Stomach smooth muscle (tissue), 2 donors: ENCODE measurements around the gene SLC9C2.
"Not testable (repeated sequence)": the region's sequence is repeated elsewhere in the genome, so short reads cannot be mapped to it uniquely, and the experiment has no call there.

Experiments used
- H3K27ac ChIP-seq: one replicate; pipeline ENCODE4 v1.7.0; 2013; ENCODE audit warnings: mild to moderate bottlenecking, low read length, inconsistent platforms
- H3K27me3 ChIP-seq, 2 donors: one replicate each; pipeline ENCODE4 v1.7.0; 2013; ENCODE audit warnings: low read length in 2 of 2; ENCODE audit not compliant: insufficient read depth in 2 of 2, control insufficient read depth in 1 of 2
- H3K36me3 ChIP-seq, 2 donors: one replicate each; pipeline ENCODE4 v1.7.0; 2013; ENCODE audit warnings: low read length in 2 of 2; ENCODE audit not compliant: control insufficient read depth in 2 of 2, insufficient read depth in 2 of 2
- H3K4me1 ChIP-seq: one replicate; pipeline ENCODE4 v1.7.0; 2013; ENCODE audit warnings: low read length; ENCODE audit not compliant: control insufficient read depth, insufficient read depth
- H3K4me3 ChIP-seq, 2 donors: one replicate each; pipeline ENCODE4 v1.7.0; 2013; ENCODE audit warnings: low read length in 2 of 2
- H3K9ac ChIP-seq, 2 donors: one replicate each; pipeline ENCODE4 v1.7.0; 2013; ENCODE audit warnings: low read length in 2 of 2, mild to moderate bottlenecking in 1 of 2
- H3K9me3 ChIP-seq, 2 donors: one replicate each; pipeline ENCODE4 v1.7.0; 2013; ENCODE audit warnings: low read length in 2 of 2; ENCODE audit not compliant: control insufficient read depth in 2 of 2
- donor health status: healthy.
- donor health status: Pancreatic carcinoma.

Gene SLC9C2

GRCh38 chr1:173482683-173483082, 120.2 kb downstream of the SLC9C2 start:
- Histone ChIP-seq H3K27me3 (no peaks in the 10 kb centered on the region), H3K36me3 (peaks cover 51 to 55% of the 10 kb centered on the region in 2 donors), H3K4me3 (no peak overlapping the region), H3K9me3 (no peaks in the 10 kb centered on the region), H3K9ac (no peak overlapping the region), H3K4me1 (peaks cover 5% of the 10 kb centered on the region), H3K27ac (no peak overlapping the region)

GRCh38 chr1:173481195-173481772, 121.6 kb downstream of the SLC9C2 start:
- H3K4me1 ChIP-seq, result peaks cover 5% of the 10 kb centered on the region
- H3K27me3 ChIP-seq, result no peaks in the 10 kb centered on the region
- H3K9ac ChIP-seq, result no peak overlapping the region
- H3K4me3 ChIP-seq, result no peak overlapping the region
- no peak overlapping the region for H3K27ac ChIP-seq
- H3K9me3 ChIP-seq, result no peaks in the 10 kb centered on the region
- peaks cover 37 to 43% of the 10 kb centered on the region in 2 donors for H3K36me3 ChIP-seq

- Histone ChIP-seq H3K9ac (no peak overlapping the region), H3K36me3 (peaks cover 23 to 29% of the 10 kb centered on the region in 2 donors), H3K9me3 (no peaks in the 10 kb centered on the region), H3K4me1 (peaks cover 18% of the 10 kb centered on the region), H3K27me3 (no peaks in the 10 kb centered on the region), H3K4me3 (peak overlapping the region in 1 of 2 donors; percentile 42), H3K27ac (no peak overlapping the region)
Measured at GRCh38 chr1:173479649-173480048, 123.2 kb downstream of the SLC9C2 start.

- H3K9ac ChIP-seq, result peak overlapping the region; percentile 91 to 92
- no peaks in the 10 kb centered on the region for H3K9me3 ChIP-seq
- peak overlapping the region; percentile 86 to 97 for H3K4me3 ChIP-seq
- peaks cover 21% of the 10 kb centered on the region for H3K4me1 ChIP-seq
- H3K27ac ChIP-seq, result peak overlapping the region; percentile 94
- peaks cover 17 to 27% of the 10 kb centered on the region in 2 donors for H3K36me3 ChIP-seq
- no peaks in the 10 kb centered on the region for H3K27me3 ChIP-seq
Measured at GRCh38 chr1:173478094-173478674, 124.7 kb downstream of the SLC9C2 start.

- Histone ChIP-seq H3K27me3 (no peaks in the 10 kb centered on the region), H3K9me3 (no peaks in the 10 kb centered on the region), H3K9ac (peak within 1 kb of the TSS; percentile 91 to 92), H3K27ac (peak within 1 kb of the TSS; percentile 94), H3K36me3 (peaks cover 10 to 21% of the 10 kb centered on the region in 2 donors), H3K4me3 (peak within 1 kb of the TSS; percentile 86 to 97), H3K4me1 (peaks cover 21% of the 10 kb centered on the region)
Measured at GRCh38 chr1:173477286-173478093, 125.4 kb downstream of the SLC9C2 start, which contains the start of gene PRDX6. Gene PRDX6 (plus strand): TSS chr1:173477335. CDS start chr1:173477398, 63 bp downstream.

- Histone ChIP-seq H3K27me3 (no peaks in the 10 kb centered on the region), H3K9me3 (no peaks in the 10 kb centered on the region), H3K9ac (peak overlapping the region; percentile 69 to 73), H3K27ac (peak overlapping the region; percentile 94), H3K4me3 (peak overlapping the region; percentile 85 to 86), H3K36me3 (peaks cover 3 to 14% of the 10 kb centered on the region in 2 donors), H3K4me1 (peaks cover 21% of the 10 kb centered on the region)
Measured at GRCh38 chr1:173476665-173477285, 126.1 kb downstream of the SLC9C2 start.

GRCh38 chr1:173476197-173476664, 126.6 kb downstream of the SLC9C2 start:
- H3K4me3 ChIP-seq, result peak overlapping the region; percentile 84 to 85
- H3K9ac ChIP-seq, result peak overlapping the region; percentile 69 to 73
- no peaks in the 10 kb centered on the region for H3K27me3 ChIP-seq
- H3K36me3 ChIP-seq, result peaks cover 0 to 8% of the 10 kb centered on the region in 2 donors
- H3K4me1 ChIP-seq, result peaks cover 21% of the 10 kb centered on the region
- H3K27ac ChIP-seq, result peak overlapping the region; percentile 80
- H3K9me3 ChIP-seq, result no peaks in the 10 kb centered on the region

GRCh38 chr1:173475564-173476196, 127.2 kb downstream of the SLC9C2 start:
- peaks cover 0 to 3% of the 10 kb centered on the region in 2 donors for H3K36me3 ChIP-seq
- H3K9me3 ChIP-seq, result no peaks in the 10 kb centered on the region
- peaks cover 21% of the 10 kb centered on the region for H3K4me1 ChIP-seq
- H3K27me3 ChIP-seq, result no peaks in the 10 kb centered on the region
- peak overlapping the region; percentile 30 to 73 for H3K9ac ChIP-seq
- peak overlapping the region; percentile 49 to 84 for H3K4me3 ChIP-seq
- H3K27ac ChIP-seq, result peak overlapping the region; percentile 80

- not testable (repeated sequence) for H3K9me3 ChIP-seq
- peaks cover 21% of the 10 kb centered on the region for H3K4me1 ChIP-seq
- peak overlapping the region in 1 of 2 donors; percentile 84 for H3K4me3 ChIP-seq
Measured at GRCh38 chr1:173474780-173475421, 128.0 kb downstream of the SLC9C2 start.

More at GRCh38 chr1:173474780-173475421, 128.0 kb downstream of the SLC9C2 start:
- Histone ChIP-seq H3K27ac (peak overlapping the region; percentile 80), H3K9ac (peak overlapping the region in 1 of 2 donors; percentile 12)
- H3K36me3 ChIP-seq, H3K27me3 ChIP-seq: not testable (repeated sequence)
